ENCODE data around the gene STAM2.

GRCh38 chr2:152068226-152068625 lies 107.3 kb downstream of the STAM2 start:
- TF ChIP-seq CTCF (IDR thresholded peaks at IDR 0.05) (no peak), POLR2A (IDR thresholded peaks at IDR 0.05) (no peak)
